Left forelimb (tissue), 1 donor: ENCODE measurements around the gene CERS4.
"Not testable (repeated sequence)": the region's sequence is repeated elsewhere in the genome, so short reads cannot be mapped to it uniquely, and the experiment has no call there.

Experiments
- DNase-seq: peaks from one replicate; pipeline ENCODE4 v3.0.0-alpha.2; 2018; ENCODE audit warnings: low spot score

The CERS4 gene, protein sequence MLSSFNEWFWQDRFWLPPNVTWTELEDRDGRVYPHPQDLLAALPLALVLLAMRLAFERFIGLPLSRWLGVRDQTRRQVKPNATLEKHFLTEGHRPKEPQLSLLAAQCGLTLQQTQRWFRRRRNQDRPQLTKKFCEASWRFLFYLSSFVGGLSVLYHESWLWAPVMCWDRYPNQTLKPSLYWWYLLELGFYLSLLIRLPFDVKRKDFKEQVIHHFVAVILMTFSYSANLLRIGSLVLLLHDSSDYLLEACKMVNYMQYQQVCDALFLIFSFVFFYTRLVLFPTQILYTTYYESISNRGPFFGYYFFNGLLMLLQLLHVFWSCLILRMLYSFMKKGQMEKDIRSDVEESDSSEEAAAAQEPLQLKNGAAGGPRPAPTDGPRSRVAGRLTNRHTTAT

DNA sequence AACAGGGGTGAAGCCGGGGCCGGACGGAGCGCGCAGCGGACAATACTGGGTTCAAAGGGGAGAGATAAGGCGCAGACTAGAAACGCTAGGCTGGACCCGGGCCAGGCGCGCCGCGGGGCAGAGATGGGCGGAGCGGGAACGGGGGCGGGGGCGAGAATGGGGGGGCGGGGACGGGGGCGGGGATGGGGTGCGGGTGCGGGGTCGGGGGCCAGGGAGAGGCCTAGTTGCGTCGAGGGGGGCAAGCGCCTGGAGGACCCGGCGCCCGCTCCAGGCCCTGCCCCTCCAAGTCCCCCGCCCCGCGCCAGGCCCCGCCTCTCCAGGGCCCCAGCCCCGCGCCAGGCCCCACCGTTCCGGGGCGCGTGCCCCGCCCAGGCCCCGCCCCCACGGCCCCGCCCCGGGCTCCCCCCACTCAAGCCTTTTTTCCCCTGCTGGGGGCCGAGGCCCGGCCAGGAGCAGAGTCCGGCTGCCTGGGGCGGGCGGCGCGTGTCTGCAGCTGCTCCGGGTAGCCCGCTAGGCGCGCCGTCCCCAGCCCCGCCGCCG lies at the start of gene CERS4:
TSS of gene CERS4 (plus strand) at position 449 of the 540 bp plus-strand sequence. CDS start 41,707 bp downstream, outside the sequence.
- peak; percentile 89 for DNase-seq

DNA sequence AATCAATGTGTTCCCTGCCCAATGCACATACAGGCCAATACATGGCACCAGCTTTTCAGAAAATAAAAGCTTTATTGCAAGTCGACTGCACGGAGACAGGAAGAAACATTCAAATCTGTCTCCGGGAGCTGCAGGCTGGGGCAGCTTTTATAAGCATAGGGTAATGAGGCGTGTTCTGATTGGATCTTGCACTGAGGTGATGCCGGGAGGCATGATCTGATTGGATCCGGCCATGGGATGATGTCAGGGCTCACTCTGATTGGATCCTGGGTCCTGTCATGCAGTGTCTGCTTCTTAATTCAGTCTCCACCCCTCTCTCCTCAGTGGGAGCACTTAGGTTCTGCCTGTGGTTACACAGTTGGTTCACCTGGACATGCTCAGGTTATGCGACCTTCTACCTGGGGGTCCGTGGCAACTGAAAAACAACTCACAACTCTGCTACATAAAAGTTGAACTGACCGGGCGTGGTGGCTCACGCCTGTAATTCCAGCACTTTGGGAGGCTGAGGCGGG lies 48.0 kb upstream of the CERS4 start:
- DNase-seq, result no peak

- no peak for DNase-seq
These were observed 45.4 kb upstream of the CERS4 start for GRCh38 chr19:8163759-8164158.

- DNase-seq, result no peak
These were observed 41.2 kb upstream of the CERS4 start for GRCh38 chr19:8167985-8168384.

DNA sequence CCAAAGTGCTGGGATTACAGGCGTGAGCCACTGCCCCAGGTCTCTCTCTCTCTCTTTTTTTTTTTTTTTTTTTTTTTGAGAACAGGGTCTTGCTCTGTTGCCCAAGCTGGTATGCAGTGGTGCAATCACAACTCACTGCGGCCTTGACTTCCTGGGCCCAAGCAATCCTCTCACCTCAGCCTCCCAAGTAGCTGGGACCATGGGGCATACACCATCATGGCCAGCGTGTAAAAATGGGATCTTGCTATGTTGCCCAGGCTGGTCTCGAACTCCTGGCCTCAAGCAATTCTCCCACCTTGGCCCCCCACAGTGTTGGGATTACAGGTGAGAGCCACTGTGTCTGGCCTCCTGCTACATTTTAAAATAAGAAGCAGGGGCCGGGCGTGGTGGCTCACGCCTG lies 40.6 kb upstream of the CERS4 start:
- no peak for DNase-seq

- no peak for DNase-seq
These were observed 34.5 kb upstream of the CERS4 start for GRCh38 chr19:8174706-8175105.

- no peak for DNase-seq
These were observed 29.2 kb upstream of the CERS4 start for GRCh38 chr19:8180018-8180417.

DNA sequence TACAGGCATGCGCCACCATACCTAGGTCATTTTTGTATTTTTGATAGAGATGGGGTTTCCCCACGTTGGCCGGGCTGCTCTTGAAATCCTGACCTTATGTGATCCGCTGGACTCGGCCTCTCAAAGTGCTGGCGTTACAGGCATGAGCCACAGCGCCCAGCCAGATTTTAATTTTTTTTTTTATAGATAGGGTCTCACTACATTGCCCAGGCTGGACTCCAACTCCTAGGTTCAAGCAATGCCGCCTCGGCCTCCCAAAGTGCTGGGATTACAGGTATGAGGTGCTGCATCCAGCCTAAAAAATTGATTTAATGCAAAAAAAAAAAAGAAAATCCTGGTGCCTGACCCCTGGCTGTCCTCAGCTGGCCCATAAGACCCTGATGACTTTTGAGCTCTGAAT lies 24.9 kb upstream of the CERS4 start:
- no peak for DNase-seq

GRCh38 chr19:8185343-8186068 lies 23.7 kb upstream of the CERS4 start:
- DNase-seq, result no peak

- DNase-seq, result no peak
These were observed 16.8 kb upstream of the CERS4 start for GRCh38 chr19:8192221-8192820.

GRCh38 chr19:8194528-8195267 lies 14.5 kb upstream of the CERS4 start:
- no peak for DNase-seq

- no peak for DNase-seq
These were observed 12.8 kb upstream of the CERS4 start for GRCh38 chr19:8196271-8196927.

- not testable (repeated sequence) for DNase-seq
These were observed 5.7 kb upstream of the CERS4 start for GRCh38 chr19:8203288-8204120.

GRCh38 chr19:8204961-8205360 lies 4.2 kb upstream of the CERS4 start:
- no peak for DNase-seq

DNA sequence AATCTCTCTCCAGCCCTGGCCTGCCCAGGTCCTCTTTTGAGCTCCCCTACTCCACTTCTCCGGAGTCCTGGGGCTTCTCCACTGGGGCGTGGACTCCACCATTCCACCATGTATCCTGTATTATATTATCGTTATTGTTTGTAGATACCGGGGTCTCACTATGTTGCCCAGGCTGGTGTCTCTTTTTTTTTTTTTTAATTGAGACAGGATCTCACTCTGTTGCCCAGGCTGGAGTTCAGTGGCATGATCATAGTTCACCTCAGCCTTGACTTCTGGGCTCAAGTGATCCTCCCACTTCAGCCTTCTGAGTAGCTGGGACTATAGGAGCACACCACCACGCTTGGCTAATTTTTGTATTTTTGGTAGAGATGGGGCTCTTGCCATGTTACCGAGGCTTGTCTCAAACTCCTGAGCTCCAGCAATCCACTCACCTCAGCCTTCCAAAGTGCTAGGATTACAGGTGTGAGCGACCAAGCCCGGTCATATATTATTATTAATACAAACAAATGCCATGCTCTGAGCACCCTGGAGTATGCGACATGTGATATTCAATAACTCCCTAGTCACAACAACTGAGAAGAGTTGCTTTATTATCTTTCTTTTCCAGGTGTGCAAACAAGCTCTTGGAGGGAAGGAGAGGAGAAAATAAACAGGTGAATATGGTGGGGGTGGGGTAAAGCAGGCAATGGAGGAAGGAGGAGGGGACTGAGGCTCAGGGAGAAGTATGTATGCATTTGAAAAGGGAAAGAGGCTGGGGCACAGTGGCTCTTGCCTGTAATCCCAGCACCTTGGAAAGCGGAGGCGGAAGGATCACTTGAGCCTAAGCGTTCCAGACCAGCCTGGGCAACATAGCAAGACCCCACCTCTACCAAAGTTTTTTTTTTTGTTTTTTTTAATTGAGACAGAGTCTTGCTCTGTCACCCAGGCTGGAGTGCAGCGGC lies 2.8 kb upstream of the CERS4 start:
- no peak for DNase-seq

- DNase-seq, result not testable (repeated sequence)
These were observed 1.8 kb upstream of the CERS4 start for GRCh38 chr19:8207326-8207725.

GRCh38 chr19:8208119-8208921 lies 850 bp upstream of the CERS4 start:
- no peak for DNase-seq
